ENCODE results near the gene PDPK1.
"Not testable (repeated sequence)": the region's sequence is repeated elsewhere in the genome, so short reads cannot be mapped to it uniquely, and the experiment has no call there.

DNA sequence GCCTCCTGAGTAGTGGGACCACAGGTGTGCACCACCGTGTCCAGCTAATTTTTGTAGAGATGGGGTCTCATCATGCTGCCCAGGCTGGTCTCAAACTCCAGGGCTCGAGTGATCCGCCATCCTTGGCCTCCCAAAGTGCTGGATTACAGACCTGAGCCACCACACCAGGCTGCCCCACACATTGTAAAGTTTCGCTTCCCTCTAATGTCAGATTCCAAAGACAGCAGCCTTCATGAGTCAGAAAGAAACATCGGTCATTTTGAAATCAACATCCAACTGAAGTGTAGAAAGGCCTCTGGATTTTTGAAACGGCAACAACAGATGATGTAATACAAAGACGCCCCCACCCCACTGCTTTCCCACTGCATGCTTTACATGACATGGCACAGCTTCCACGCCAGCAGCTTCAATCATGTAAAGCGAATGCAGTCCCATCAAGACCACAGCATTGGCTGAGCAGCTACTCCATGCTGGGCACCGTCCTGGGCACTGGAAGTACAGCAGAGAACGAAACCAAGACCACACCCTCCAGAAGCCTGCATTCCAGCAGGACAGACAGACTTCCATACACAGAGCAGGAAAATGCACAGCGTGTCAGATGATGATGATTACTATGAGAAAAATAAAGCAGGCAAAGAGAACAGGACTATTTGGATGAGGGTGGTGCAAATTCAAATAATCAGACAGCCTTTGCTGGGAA is 107.1 kb downstream of the PDPK1 start:
- TF ChIP-seq, protein P1, sequence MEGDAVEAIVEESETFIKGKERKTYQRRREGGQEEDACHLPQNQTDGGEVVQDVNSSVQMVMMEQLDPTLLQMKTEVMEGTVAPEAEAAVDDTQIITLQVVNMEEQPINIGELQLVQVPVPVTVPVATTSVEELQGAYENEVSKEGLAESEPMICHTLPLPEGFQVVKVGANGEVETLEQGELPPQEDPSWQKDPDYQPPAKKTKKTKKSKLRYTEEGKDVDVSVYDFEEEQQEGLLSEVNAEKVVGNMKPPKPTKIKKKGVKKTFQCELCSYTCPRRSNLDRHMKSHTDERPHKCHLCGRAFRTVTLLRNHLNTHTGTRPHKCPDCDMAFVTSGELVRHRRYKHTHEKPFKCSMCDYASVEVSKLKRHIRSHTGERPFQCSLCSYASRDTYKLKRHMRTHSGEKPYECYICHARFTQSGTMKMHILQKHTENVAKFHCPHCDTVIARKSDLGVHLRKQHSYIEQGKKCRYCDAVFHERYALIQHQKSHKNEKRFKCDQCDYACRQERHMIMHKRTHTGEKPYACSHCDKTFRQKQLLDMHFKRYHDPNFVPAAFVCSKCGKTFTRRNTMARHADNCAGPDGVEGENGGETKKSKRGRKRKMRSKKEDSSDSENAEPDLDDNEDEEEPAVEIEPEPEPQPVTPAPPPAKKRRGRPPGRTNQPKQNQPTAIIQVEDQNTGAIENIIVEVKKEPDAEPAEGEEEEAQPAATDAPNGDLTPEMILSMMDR (IDR thresholded peaks at IDR 0.05; ENCODE audit: low read depth, low read length, poor library complexity, severe bottlenecking), result not testable (repeated sequence)
- not testable (repeated sequence) for TF ChIP-seq EZH2phosphoT487 (IDR thresholded peaks at IDR 0.05; ENCODE audit: borderline replicate concordance, low read length)
